Epithelial cell of esophagus (primary cell): ENCODE data around the gene IGFL1.
"Not testable (repeated sequence)": the region's sequence is repeated elsewhere in the genome, so short reads cannot be mapped to it uniquely, and the experiment has no call there.

Source experiments
- DNase-seq: peaks from one replicate; pipeline ENCODE4 v3.0.0; 2010; ENCODE audit warnings: low read depth
- H3K4me3 ChIP-seq: 2 replicates; pipeline ENCODE4 v1.5.1; 2011; ENCODE audit warnings: mild to moderate bottlenecking, low read length, control low read depth
- CTCF ChIP-seq: IDR thresholded peaks from 2 replicates; pipeline ENCODE4 v1.5.1; 2011; ENCODE audit warnings: low read depth, mild to moderate bottlenecking, low read length, control low read depth, inconsistent platforms; ENCODE audit not compliant: insufficient read depth; ENCODE audit errors: missing control alignments

IGFL1 gene

GRCh38 chr19:46204008-46204407, 25.5 kb upstream of the IGFL1 start:
- DNase-seq: no peak
- no peak overlapping the region for H3K4me3 ChIP-seq
- no peak for TF ChIP-seq CTCF

- TF ChIP-seq CTCF: no peak
- no peak for DNase-seq
- no peak overlapping the region for H3K4me3 ChIP-seq
These were observed 24.2 kb upstream of the IGFL1 start for GRCh38 chr19:46205183-46205984.

GRCh38 chr19:46206176-46206575, 23.4 kb upstream of the IGFL1 start:
- H3K4me3 ChIP-seq: no peak overlapping the region
- DNase-seq: peak; percentile 92
- no peak for TF ChIP-seq CTCF

GRCh38 chr19:46206682-46207081, 22.9 kb upstream of the IGFL1 start:
- DNase-seq: no peak
- H3K4me3 ChIP-seq: no peak overlapping the region
- TF ChIP-seq CTCF: no peak

- not testable (repeated sequence) for DNase-seq, H3K4me3 ChIP-seq
These were observed 21.7 kb upstream of the IGFL1 start for GRCh38 chr19:46207858-46208257.

GRCh38 chr19:46209051-46209450, 20.5 kb upstream of the IGFL1 start:
- DNase-seq: peak; percentile 77
- no peak overlapping the region for H3K4me3 ChIP-seq
- no peak for TF ChIP-seq CTCF

GRCh38 chr19:46209472-46209871, 20.1 kb upstream of the IGFL1 start:
- no peak for DNase-seq
- H3K4me3 ChIP-seq: no peak overlapping the region
- TF ChIP-seq CTCF: no peak
